Umbilical cord (tissue), 2 donors: Measurements from ENCODE around the gene ALPK3. TPM values are rescaled to one million over a fixed set of nuclear protein-coding genes. Genes with fewer than 3 reads are reported as not detected.
"Not testable (repeated sequence)": the region's sequence is repeated elsewhere in the genome, so short reads cannot be mapped to it uniquely, and the experiment has no call there.

Experiments used
- DNase-seq: peaks from one replicate; pipeline ENCODE4 v3.0.0-alpha.2; 2015; ENCODE audit warnings: low spot score
- total RNA-seq: library from RNA; depleted of rRNA; stranded (reverse); fragments of >200 nt; gene quantifications from one replicate; pipeline ENCODE4 v1.2.3, GENCODE V29; 2014; ENCODE audit warnings: low replicate concordance; ENCODE audit not compliant: insufficient read depth

ALPK3 gene
- total RNA-seq, 1 donor from 2014 or later, result 7.9 TPM

DNA sequence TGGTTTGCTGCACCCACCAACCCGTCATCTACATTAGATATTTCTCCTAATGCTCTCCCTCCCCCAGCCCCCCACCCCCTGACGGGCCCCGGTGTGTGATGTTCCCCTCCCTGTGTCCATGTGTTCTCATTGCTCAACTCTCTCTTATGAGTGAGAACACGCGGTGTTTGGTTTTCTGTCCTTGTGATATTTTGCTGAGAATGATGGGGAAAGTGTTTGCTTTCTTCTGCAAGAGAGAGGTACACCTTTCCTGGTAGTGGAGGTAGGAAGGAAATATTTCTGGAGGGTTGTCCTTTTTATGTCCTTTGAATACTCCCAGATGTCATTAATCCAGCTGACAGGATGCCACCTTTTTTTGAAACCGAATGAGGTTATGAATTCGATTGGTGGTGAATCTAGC lies 56.8 kb downstream of the ALPK3 start:
- no peak for DNase-seq

DNA sequence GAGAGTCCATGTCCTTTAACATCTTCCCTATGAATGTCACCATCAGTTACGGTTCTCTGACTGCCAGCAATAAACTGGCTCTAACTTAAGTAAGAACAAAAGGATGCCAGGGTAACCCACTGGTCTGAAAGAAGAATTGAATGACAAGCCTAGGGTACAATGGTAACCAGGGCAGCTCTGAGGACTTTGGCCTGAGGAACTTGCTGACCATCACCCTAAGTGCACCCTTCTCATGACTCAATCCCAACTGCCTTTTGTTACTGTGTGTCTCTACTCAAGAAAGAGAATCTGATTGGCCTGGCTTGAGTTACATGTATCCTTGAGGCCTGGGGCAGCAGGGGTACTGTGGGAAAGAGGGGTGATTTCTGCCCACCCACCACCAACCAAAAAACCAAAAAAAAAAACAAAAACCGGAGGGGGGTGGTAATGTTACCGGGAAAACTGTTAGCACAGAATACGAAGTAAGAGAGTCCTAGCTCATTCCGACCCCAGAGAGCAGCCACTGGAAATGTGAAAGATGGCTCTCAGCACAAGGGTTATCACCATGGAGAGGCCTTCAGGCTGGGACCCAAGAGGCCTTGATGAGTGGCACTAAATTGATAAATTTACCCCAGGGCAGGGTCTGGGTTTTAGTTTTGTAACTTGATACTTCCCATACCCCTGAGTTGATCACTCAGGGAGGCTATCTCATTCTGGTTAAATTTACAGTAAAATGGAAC lies 58.0 kb downstream of the ALPK3 start:
- DNase-seq, result no peak

DNA sequence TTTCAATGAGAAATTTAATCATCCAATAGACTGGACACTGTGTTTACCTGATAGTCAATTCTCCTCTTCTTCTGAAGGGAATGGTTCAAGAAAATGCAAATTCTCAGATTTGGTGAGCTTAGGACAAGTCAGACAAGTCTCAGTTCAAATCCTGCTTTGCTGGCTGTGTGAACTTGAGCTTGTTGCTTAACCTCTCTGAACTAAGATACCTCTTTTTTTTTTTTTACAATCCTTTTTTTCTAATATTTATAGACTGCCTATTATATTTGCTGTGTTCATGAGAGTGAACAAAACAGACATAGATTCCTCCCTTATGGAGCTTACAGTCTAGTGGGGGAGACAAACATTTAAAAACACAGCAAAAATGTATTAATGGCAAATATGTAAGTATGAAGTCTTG lies 59.1 kb downstream of the ALPK3 start:
- DNase-seq, result no peak

DNA sequence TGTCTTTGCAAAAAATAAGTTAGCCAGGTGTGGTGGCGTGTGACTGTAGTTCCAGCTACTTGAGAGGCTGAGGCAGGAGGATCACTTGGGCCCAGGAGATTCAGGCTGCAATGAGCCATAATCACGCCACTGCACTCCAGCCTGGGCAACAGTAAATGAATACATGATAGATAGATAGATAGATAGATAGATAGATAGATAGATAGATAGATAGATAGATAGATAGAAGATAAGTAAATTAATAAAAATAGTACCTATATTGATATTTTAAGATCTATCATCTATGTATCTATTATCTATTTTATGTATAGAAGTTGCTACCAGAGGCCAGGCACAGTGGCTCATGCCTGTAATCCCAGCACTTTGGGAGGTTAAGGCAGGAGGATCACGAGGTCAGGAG lies 60.5 kb downstream of the ALPK3 start:
- not testable (repeated sequence) for DNase-seq

DNA sequence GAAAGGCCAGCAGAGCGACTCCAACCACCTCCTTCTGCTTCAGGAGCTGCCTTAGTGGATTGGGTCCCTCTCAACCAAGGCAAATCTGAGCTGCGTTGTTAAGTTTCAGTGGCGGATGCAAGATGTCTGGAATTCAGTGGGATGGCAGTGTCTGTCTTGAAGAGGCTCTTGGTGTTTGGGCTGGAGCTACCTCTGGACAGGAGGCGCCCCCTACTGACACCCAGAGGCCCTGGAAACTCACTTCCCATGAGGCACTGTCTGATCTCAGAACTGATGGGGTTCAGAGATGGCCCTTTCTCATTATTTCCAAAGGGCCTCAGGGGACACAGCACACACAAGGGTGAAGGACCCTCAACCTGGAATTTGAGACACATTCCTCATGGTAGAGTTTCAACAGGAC lies 61.3 kb downstream of the ALPK3 start:
- DNase-seq, result peak; percentile 38

DNA sequence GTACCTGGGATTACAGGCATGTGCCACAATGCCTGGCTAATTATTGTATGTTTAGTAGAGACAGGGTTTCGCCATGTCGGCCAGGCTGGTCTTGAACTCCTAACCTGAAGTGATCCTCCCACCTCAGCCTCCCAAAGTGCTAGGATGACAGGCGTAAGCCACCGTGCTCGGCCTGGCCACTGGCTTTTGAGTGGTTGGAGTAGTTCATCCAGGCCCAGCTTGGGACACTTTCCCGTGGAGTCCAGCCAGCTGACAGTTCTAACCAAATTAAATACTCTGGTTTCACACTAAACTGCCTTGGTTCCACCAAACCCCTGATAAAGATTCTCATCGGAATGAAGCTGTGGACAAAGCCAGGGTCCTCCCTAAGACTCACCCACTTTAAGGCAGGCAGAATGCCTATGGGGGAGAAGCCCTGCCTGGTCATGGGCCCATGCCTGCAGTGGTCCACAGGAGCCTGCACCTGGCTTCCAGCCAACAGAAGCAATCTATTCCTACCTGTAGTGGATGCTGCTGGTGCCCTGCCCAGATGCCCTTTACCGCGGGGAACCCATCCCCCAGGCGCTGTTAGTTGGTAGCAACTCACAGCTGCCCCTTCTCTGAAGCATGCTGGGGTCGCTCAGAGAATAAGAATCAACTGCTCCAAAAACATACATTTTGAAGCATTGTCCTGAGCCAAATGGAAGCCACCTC lies 62.1 kb downstream of the ALPK3 start:
- DNase-seq, result no peak

DNA sequence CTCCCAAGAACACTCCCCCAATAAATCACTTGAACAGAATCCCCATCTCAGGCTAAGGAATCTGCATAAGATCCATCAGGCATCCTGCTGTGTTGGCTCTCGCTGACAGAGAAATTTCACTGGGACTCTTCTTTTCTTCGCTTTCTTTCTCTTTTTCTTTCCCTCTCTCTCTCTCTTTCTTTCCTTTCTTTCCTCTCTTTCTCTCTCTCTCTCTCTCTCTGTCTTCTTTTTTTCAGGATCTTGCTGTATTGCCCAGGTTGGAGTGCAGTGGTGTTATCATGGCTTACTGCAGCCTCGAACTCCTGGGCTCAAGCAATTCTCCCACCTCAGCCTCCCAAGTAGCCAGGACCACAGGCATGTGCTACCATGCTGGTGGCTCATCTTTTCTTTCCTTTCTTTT lies 62.9 kb downstream of the ALPK3 start:
- peak; percentile 47 for DNase-seq

DNA sequence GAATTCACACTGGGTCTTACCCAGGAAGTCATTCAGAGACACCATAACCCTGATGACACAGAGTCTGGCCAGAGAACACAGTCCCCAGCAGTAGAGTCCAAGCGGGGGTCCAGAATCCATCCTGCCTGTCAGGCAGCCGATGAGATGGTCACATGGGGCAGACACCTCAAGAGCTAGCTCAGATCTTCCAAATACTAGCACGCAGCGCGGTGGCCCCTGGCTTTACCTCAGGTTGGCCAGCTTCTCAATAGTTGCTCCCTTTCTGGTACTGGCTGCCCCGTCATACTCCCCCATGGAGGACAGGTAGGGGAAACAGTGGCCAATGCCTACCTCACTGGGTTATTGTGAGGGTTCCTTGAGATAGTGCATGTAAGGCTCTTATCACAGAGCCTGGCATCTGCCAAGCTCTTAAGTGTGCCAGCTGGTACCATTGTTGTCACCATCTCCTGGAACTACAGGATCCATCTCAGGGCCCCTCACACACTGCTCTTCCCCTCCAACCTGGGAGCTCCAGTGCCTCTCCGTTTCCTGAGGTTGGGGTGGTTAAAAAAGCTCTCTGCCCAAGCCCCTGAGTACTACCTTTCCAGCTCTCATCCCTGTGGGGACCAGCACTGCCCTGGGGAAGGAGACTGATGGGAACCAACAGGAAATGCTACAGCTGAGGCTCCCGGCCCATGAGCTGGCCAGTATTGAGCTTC lies 63.8 kb downstream of the ALPK3 start:
- no peak for DNase-seq

DNA sequence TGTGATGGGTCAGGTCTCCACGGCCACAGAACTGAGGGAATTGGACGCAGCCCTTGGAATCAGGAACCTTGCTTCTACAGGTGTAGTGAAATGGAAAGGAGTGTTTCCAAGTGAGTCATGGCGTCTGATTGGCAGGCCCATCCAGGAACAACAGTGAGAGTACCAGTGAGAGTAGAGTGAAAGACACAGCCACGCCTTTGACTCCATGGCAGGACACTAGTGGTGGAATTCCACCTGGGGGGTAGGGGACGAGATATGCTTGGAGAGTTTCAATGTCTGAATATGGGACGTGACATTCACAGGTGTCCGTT lies 64.3 kb downstream of the ALPK3 start:
- DNase-seq, result no peak

DNA sequence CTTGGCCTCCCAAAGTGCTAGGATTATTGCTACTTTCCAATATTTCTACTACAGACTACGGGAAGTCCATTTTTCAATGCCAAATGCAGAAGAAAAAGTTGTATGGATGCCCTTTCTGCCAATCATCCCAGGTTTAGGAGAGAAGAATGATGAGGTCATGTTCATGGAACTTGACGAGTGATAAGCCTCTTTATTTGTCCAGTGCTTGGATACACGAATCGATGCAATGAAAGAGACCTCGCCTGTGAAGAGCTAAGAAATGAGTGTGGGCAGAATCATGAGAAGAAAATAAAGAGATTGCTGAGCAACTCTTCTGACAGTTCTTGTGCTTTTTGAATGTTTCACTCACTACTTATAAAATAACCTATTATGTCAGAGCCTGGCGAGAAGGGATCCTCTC lies 66.3 kb downstream of the ALPK3 start:
- no peak for DNase-seq

DNA sequence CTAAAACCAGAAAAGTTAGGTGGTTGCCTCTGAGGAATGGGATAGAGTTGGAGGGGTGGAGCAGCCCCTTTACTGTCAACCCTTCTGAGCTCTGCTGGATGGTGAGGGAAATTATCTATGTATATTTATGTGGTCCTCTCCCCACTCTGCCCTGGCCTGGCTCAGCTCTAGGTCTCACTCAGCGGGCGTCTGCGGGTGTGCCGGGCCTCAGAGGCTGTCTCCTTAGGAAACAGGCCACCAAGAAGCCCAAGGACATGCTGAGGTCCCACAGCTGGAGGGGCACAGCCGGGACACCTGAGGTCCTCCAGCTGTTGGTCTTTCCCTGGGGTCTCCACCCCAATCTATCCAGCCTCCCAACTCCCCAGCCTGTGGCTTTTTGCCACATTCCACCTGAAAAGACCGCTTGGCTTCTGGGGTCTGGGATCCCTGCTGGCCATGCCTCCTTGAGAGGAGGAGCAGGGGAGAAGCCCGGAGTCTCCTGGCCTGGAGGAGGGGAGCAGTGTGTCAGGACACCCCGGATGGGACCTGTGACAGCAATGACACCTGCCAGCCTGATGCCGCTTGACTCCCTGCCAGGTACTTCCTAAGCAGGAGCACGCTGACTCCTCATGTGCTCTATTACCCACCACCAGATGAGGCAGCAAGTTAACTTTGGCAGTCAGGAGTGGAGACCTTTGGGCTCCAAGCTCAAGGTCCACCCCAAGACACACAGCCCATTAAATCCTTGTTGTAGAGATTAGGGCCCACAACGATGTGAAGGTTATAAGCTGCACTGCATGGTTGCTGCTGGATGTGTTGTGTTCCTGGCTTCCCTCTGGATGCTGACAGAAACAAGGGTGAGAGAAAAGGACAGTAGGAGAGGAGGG lies 67.0 kb downstream of the ALPK3 start, which contains the start of gene SLC28A1:
SLC28A1 (plus strand) TSS at position 747 of the 866 bp plus-strand sequence. CDS start 3,099 bp downstream, outside the sequence.
- DNase-seq, result no peak

DNA sequence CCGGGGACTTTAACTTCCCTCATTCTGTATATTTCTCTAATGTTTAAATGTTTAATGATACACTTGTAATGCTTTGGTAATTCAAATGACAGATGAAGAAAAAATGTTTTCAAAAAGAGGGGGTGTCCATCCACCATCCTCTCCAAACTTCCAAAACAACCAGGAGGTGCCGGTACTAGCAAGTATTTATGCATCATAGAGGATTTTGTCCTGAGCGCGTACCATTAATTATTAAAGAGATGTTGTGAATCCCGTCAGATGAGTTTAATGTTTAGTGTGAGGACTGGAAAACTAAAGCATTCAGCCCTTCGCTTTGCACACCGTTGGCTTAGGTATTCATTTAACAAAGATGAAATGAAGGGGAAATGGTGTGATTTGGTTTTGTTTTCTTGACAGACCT lies 68.6 kb downstream of the ALPK3 start:
- DNase-seq, result no peak

DNA sequence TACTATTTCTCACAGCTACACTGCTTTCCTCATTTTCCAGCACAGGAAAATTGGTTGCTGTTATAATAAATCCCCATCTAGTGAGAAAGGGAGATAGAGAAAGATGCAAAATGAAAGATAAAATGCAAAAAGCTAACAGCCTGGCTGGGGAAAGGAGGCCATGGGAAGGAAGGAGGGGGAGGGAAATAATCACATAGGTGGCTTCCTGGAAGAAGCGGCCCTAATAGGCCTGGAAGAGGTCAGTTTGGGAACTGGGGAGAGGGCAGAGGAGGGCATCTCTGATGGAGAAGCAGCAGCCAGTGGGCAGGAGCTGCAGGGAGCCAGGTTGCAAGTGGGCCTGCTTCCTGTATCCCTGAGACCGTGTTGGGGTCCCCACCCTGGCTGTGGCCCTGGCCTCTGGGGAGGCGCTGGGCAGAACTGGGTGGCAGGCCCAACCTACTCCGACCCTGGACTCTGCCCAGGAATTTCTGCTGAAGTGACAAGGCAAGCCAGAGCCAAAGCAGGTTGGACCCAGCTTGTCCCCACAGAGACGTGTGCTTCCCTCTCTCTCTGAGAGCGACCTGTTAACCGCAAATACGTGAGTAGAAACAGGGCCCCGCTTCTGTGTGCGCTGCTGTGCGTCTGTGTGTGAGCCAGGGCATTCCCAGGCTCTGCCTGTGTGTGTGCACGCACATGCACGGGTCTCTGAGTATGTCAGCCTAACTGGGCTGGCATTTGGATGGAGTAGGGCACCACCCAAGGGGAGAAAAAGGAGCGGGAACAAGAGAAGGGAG lies 69.2 kb downstream of the ALPK3 start:
- DNase-seq, result no peak

DNA sequence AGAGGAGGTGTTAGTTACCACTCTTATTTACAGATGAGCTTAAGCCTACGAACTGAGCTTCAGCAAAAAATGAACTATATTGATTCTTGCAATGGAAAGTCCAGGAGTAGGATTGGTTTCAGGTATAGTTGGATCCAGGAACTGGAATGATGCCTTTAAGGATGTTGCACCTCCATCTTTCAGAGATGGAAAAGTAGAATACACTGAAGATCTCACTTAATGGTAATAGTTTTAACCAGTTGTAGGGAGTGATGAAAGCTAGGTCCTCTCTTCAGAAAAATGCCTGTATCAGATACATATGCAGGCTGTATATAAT lies 69.8 kb downstream of the ALPK3 start:
- no peak for DNase-seq

DNA sequence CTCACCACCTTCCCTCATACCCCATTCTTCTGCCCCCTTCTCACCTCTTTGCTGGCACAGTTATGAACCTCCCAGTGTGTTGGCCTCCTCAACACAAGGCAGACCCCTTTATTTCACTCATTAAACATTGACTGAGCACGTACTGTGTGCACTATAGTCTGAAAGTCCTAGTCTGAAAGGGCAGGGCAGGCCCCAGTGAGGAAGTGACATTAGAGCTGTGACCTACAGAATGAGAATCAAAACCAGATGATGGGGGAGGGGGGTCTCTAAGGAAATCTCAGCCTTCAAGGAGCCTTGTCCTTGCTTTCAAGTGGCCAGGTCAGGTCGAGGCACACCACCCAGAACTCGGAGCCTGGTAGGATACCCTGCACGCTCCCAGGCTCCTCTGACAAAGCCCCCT lies 70.8 kb downstream of the ALPK3 start:
- DNase-seq, result no peak

DNA sequence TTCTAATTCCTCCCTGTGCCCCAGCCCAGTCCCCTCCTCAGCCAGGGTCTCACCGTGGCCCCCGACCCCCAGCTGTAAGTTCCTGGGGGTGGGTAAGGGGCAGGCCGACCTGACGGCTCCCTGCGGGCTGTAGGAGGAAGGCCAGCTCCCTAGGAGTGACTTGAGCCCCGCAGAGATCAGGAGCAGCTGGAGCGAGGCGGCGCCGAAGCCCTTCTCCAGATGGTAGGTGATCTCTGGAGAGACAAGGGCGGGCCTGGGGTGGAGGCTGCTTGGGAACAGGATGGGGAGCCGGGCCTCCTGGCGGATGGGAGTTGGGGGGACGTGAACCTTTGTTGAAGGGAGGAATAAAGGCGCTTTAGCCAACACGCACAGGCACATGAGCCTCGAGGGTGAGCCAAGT lies 71.5 kb downstream of the ALPK3 start:
- no peak for DNase-seq

DNA sequence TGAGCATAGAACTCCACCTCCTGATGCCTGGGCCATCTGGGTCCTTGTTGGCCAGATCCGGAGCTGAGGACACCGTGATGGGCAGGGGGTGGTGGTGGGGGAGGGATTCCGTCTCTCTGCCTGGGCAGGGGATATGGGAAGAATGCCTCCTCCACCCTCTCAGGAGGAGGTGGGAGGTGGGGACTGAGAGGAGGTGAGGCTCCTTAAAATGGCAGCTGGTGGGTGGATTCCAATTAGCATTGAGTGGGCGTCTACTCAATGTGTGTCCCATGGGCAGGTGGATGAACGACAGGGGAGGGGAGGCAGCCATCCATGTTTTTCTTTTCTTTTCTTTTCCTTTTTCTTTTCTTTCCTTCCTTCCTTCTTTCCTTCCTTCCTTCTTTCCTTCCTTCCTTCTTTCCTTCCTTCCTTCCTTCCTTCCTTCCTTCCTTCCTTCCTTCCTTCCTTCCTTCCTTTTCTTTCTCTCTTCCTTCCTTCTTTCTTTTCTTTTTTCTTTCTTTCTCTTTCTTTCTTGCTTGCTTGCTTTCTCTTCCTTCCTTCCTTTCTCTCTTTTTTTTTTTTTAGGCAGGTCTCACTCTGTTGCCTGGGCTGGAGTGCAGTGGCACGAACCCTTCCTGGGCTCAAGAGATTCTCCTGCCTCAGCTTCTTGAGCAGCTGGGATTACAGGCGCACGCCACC lies 72.3 kb downstream of the ALPK3 start:
- no peak for DNase-seq

DNA sequence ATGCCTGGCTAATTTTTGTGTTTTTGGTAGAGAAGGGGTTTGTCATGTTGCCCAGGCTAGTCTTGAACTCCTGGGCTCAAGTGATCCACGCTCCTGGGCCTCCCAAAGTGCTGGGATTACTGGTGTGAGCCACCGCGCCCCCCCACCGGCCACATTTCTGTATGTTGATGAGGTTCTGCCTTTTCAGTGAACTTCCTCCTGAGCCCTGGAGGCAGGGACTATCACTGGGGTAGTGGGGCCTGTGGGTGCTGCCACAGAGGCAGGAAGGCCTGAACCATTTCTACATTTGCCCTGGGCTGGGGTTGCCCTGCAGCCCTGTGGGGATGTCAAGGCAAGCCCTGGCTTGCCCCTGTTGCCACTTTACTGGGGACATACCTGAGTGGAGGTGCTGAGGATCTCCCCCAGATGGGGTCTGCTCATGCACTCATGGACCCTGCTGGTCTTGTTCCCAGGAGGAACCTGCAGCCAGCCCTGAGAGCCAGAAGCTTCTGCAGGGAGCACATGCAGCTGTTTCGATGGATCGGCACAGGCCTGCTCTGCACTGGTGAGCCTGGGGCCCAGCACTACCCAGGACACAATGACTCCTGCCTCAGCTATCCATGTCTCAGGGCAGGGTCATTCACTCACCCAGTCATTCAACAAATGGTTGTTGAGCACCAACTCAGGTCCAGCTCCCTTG lies 73.0 kb downstream of the ALPK3 start:
- DNase-seq, result no peak

DNA sequence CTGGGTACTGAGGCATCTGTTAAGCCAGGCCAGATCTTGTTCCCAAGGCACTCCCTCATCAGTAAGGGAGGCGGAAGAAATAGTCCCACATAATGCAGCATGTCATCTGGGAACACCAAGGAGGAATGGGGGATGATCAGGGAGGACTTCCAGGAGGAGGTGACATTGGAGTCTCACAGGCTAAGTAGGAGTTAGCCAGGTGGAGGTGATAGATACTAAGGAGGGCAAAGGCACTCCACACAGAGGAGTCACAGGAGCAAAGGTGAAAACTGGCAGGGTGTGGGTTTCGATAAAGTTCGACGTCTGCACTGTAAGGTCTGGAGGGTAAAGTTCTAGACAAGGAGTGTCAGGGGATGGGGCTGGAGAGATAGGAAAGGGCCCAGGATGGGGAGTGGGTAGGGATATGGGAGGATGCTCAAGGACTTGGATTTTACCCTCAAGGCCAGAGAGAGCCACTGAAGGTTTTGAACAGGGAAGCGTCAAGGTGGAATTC lies 73.6 kb downstream of the ALPK3 start:
- DNase-seq, result no peak

DNA sequence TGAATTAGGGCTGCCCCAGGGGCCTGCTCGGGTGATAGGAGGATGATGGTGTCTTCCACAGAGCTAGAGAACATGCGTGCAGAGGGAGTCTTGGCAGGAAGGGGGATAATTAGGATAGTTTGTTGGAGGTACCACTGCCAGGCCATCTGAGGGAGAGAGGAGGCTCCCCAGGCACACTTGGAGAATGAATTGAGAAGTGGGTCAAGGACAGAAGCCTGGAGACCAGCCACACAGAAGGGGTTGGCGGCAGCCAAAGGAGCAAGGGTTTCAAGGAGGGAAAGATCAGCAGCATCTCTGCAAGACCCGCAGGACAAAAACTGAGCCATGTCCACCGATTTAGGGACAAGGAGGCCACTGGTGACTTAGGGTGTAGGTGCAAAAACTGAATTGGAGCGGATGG lies 74.2 kb downstream of the ALPK3 start:
- DNase-seq, result no peak
